WI38 (cell line): ENCODE data around the gene SPIB.

ENCODE experiments used
- H3K4me3 ChIP-seq: 2 replicates; pipeline ENCODE4 v1.5.1; 2011; ENCODE audit warnings: low read depth, mild to moderate bottlenecking, control low read depth, low read length
- TF ChIP-seq, protein P1 (sequence below): IDR thresholded peaks from 2 replicates; pipeline ENCODE4 v1.5.1; 2012; ENCODE audit warnings: low read depth, mild to moderate bottlenecking, control low read depth, low read length

SPIB gene

DNA sequence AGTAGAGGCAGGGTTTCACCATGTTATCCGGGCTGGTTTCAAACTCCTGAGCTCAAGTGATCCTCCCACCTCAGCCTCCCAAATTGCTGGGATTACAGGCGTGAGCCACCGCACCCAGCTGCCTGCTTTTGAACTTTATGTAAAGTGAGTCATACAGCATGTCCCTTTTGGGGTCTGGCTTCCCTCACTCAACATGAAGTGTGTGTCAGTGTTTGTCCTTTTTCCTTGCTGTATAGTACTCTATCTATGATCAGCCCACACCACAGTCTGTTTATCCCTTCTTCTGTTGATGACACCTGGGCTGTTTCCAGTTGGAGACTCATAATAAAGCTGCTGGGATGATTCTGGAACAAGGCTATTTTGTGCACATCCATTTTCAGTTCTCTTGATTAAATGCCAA lies 2.1 kb downstream of the SPIB start:
- H3K4me3 ChIP-seq, result no peak overlapping the region
- TF ChIP-seq, protein P1, sequence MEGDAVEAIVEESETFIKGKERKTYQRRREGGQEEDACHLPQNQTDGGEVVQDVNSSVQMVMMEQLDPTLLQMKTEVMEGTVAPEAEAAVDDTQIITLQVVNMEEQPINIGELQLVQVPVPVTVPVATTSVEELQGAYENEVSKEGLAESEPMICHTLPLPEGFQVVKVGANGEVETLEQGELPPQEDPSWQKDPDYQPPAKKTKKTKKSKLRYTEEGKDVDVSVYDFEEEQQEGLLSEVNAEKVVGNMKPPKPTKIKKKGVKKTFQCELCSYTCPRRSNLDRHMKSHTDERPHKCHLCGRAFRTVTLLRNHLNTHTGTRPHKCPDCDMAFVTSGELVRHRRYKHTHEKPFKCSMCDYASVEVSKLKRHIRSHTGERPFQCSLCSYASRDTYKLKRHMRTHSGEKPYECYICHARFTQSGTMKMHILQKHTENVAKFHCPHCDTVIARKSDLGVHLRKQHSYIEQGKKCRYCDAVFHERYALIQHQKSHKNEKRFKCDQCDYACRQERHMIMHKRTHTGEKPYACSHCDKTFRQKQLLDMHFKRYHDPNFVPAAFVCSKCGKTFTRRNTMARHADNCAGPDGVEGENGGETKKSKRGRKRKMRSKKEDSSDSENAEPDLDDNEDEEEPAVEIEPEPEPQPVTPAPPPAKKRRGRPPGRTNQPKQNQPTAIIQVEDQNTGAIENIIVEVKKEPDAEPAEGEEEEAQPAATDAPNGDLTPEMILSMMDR, result no peak

DNA sequence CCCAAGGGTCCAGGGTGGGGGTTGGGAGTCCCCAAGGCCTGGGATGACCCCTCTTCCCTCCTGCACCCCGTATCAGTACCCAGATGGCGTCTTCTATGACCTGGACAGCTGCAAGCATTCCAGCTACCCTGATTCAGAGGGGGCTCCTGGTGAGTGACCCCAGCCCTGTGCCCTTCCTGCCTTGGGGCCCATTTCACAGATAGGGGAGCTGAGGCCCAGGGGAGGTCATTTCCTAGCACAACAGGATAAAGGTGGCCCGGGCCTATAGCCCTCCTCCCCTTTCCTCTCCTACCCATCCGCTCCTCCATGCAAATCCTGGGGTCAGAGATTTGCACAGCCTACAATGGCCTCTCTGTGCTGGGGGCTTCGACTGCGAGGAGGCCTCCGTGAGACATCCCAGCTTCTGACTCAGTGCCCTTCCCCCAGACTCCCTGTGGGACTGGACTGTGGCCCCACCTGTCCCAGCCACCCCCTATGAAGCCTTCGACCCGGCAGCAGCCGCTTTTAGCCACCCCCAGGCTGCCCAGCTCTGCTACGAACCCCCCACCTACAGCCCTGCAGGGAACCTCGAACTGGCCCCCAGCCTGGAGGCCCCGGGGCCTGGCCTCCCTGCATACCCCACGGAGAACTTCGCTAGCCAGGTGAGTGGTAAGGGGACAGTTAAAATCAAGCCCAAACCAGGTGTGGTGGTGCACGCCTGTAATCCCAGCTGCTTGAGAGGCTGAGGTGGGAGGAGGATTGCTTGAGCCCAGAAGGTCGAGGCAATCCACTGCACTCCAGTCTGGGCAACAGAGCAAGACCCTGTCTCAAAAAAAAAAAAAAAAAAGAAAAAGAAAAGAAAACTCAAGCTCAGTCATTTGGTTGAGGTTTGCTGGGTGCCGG lies 3.9 kb downstream of the SPIB start:
- TF ChIP-seq, protein P1, result no peak
- no peak overlapping the region for H3K4me3 ChIP-seq

DNA sequence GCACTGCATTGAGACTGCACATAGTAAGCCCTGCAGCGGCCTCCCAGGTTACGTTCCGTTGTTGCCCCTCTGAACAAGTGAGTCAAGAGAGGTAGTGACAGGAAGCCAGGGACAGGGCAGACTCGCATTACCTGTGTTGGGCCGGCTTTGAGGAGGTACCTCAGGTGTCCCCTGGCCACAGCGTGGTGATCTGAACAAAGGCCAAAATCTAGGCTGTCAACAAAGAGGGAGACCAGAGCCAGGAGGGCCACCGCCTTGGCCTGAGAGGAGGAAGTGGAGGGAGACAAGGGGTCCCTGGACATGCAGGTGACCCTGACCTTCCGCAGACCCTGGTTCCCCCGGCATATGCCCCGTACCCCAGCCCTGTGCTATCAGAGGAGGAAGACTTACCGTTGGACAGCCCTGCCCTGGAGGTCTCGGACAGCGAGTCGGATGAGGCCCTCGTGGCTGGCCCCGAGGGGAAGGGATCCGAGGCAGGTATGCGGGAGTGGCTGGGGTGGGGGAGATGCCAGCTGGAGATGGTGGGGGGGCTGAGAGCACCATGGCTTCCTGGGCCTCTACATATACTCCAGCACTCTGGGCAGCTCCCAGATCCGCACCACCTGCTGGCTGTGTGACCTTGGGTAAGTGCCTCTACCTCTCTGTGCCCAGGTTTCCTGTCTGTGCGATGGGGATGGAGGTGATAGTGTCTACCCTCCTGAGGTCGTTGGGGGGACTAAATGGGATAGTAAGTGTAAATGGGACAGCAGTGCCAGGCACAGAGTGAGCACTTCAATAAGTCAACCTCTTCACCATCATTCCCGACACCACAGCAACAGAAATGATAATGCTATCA lies 4.8 kb downstream of the SPIB start:
- TF ChIP-seq, protein P1, result no peak
- no peak overlapping the region for H3K4me3 ChIP-seq

DNA sequence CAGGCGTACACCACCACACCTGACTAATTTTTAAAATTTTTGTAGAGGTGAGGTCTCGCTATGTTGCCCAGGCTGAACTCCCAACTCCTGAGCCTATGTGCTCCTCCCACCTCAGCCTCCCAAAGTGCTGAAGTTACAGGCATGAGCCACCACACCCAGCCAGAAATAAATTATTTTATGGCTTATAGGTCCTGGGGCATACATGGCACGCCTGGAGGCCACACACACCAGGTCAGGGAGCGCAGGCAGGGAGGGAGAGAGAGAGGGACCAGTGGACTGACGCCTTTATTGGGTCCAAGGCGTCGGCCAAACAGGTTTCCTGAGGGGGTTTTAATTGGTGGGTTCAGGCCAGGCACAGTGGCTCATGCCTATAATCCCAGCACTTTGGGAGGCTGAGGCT lies 6.8 kb downstream of the SPIB start:
- no peak overlapping the region for H3K4me3 ChIP-seq
- TF ChIP-seq, protein P1, result no peak

DNA sequence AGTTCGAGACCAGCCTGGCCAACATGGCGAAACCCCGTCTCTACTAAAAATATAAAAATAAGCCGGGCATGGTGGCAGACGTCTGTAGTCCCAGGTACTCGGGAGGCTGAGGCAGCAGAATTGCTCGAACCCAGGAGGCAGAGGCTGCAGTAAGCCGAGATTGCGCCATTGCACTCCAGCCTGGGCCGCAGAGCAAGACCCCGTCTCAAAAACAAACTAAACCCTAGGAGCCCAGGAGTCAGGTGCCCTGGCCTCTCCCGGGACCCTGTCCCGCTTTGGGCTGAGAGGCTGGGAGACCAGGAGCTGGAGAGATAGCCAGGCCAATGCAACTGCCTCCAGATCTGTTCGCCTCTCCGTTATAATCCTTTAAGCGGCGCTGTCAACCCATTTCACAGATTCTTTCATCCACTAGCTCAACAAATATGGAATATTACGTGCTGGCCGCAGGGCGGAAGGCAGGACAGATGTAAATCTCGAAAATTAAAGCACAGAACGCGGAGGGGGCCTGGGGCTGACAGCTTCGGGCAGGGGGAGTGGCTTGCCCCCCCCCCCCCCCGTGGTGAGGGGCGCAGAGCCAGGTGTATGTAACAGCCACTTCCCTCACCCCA lies 8.7 kb downstream of the SPIB start:
- no peak overlapping the region for H3K4me3 ChIP-seq
- TF ChIP-seq, protein P1, result no peak

DNA sequence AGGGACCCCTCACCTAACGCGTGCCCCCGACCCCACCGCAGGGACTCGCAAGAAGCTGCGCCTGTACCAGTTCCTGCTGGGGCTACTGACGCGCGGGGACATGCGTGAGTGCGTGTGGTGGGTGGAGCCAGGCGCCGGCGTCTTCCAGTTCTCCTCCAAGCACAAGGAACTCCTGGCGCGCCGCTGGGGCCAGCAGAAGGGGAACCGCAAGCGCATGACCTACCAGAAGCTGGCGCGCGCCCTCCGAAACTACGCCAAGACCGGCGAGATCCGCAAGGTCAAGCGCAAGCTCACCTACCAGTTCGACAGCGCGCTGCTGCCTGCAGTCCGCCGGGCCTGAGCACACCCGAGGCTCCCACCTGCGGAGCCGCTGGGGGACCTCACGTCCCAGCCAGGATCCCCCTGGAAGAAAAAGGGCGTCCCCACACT lies 9.3 kb downstream of the SPIB start:
- H3K4me3 ChIP-seq, result no peak overlapping the region
- TF ChIP-seq, protein P1, result no peak
